Ishikawa (cell line): ENCODE results near the gene CGB3.

Source experiments
- CEBPB ChIP-seq: IDR thresholded peaks from 2 replicates; pipeline ENCODE4 v1.6.1; 2012
- CREB1 ChIP-seq: IDR thresholded peaks from 2 replicates; pipeline ENCODE4 v1.6.1; 2012; ENCODE audit warnings: low read depth
- EGR1 ChIP-seq: IDR thresholded peaks from 2 replicates; pipeline ENCODE4 v1.6.1; 2012
- EP300 ChIP-seq: IDR thresholded peaks from 2 replicates; pipeline ENCODE4 v1.6.1; 2012; ENCODE audit warnings: borderline replicate concordance
- FOXM1 ChIP-seq: IDR thresholded peaks from 2 replicates; pipeline ENCODE4 v1.6.1; 2012; ENCODE audit warnings: low read depth, borderline replicate concordance
- NFIC ChIP-seq: IDR thresholded peaks from 2 replicates; pipeline ENCODE4 v1.6.1; 2012
- RAD21 ChIP-seq: IDR thresholded peaks from 2 replicates; pipeline ENCODE4 v1.6.1; 2012; ENCODE audit warnings: low read depth
- TAF1 ChIP-seq: IDR thresholded peaks from 2 replicates; pipeline ENCODE4 v1.6.1; 2012; ENCODE audit warnings: low read depth, mild to moderate bottlenecking
- TCF12 ChIP-seq: IDR thresholded peaks from 2 replicates; pipeline ENCODE4 v1.6.1; 2012; ENCODE audit warnings: low read depth
- TEAD4 ChIP-seq: IDR thresholded peaks from 2 replicates; pipeline ENCODE4 v1.6.1; 2012
- YY1 ChIP-seq: IDR thresholded peaks from 2 replicates; pipeline ENCODE4 v1.6.1; 2012; ENCODE audit warnings: low read depth
- ZBTB7A ChIP-seq: IDR thresholded peaks from 2 replicates; pipeline ENCODE4 v1.6.1; 2012; ENCODE audit warnings: low read depth
- TF ChIP-seq, protein P1 (sequence below): IDR thresholded peaks from 2 replicates; pipeline ENCODE4 v1.6.1; 2012; ENCODE audit warnings: low read depth, mild to moderate bottlenecking
- TF ChIP-seq, protein P2 (sequence below): IDR thresholded peaks from 2 replicates; pipeline ENCODE4 v1.6.1; 2012
- TF ChIP-seq, protein P3 (sequence below): IDR thresholded peaks from 2 replicates; pipeline ENCODE4 v1.6.1; 2012

The CGB3 gene

DNA sequence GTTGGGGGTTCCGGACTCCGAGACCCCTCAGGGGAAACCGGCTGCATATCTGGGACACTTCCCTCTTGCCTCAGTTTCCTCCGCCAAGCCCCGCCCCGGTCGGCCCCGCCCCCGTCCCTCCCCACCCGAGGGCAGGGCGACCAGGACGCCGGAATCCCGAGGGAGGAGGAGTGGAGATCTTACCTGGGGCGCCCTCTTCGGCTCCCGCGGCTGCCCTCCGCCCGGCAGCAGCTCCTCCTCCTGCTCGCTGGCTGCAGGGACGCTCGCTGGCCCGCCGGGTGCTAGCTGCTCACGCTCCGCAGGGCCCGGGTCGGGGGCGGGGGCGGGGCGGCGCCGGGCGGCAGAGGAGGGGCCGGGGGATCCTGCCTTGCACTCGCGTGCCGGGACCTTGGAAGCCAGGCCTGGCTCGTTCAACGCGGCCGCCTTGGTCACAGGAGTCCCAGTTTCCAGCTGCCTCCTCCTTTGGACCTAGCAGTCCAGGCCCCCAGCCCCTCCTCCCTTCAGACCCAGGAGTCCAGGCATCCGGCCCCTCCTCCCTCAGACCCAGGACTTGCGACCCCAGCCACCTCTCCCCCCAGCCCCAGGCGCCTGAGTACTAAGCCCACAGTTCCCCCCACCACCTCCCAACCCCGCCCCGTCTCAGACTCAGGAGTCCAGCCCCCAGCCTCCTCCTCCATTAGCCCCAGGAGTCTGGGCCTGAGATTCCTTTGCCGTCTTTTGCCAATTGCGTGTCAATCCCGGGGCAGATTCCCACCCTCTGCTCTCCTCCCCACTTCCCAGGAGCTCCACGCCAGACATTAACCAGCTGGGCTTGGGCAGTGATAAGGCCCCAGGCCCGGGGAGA, 40.9 kb upstream of the CGB3 start, which contains the start of gene NTF4:
NTF4 (minus strand) TSS at position 51 of the 844 bp plus-strand sequence. CDS start 2,821 bp downstream, outside the sequence.
- no peak for TF ChIP-seq TEAD4
- TF ChIP-seq, protein P1, sequence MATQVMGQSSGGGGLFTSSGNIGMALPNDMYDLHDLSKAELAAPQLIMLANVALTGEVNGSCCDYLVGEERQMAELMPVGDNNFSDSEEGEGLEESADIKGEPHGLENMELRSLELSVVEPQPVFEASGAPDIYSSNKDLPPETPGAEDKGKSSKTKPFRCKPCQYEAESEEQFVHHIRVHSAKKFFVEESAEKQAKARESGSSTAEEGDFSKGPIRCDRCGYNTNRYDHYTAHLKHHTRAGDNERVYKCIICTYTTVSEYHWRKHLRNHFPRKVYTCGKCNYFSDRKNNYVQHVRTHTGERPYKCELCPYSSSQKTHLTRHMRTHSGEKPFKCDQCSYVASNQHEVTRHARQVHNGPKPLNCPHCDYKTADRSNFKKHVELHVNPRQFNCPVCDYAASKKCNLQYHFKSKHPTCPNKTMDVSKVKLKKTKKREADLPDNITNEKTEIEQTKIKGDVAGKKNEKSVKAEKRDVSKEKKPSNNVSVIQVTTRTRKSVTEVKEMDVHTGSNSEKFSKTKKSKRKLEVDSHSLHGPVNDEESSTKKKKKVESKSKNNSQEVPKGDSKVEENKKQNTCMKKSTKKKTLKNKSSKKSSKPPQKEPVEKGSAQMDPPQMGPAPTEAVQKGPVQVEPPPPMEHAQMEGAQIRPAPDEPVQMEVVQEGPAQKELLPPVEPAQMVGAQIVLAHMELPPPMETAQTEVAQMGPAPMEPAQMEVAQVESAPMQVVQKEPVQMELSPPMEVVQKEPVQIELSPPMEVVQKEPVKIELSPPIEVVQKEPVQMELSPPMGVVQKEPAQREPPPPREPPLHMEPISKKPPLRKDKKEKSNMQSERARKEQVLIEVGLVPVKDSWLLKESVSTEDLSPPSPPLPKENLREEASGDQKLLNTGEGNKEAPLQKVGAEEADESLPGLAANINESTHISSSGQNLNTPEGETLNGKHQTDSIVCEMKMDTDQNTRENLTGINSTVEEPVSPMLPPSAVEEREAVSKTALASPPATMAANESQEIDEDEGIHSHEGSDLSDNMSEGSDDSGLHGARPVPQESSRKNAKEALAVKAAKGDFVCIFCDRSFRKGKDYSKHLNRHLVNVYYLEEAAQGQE, result no peak
- TF ChIP-seq, protein P2, sequence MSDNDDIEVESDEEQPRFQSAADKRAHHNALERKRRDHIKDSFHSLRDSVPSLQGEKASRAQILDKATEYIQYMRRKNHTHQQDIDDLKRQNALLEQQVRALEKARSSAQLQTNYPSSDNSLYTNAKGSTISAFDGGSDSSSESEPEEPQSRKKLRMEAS, result 0 out of 2 replicates have a peak, but pooled peaks have one; percentile 17

DNA sequence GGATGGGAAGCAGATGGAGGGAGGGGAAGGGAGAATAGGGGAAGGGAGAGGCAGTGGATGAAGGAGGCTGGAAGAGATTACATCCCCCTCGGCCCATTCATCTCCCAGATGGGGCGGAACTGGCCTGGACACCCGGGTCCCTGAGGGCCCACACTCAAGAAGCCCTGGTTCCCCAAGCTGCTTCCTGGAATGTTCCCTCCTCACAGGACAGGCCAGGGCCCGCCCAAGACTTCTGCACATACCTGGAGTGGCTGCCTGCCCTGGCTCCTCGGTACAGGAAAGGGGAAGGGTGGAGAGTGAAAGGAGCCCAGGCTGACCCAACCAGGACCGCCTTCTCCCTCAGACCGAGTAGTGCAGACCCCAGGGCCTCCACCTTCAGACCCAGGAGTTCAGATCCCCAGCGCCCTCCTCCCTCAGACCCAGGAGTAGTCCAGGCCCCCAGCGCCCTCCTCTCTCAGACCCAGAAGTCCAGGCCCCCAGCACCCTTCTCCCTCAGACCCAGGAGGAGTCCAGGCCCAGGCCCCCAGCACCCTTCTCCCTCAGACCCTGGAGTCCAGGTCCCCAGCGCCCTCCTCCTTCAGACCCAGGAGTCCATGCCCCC, 40.0 kb upstream of the CGB3 start:
- TF ChIP-seq FOXM1 (no peak), CREB1 (no peak), NFIC (no peak)

DNA sequence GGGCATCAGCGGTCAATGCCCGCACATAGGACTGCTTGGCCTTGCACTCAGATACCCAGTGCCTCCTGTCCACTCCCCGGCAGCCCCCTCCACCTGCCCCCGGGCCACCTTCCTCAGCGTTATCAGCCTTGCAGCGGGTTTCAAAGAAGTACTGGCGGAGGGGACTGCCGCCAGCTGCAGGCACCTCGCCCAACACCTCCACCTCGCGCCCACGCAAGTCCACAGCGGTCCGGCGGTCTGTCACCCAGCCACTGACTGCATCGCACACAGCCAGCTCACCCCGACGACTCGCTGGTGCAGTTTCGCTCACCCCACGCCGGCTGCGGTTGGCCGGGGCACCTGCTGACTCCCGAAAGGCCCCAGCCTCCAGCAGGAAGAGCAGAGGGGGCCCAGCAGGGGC, 37.3 kb upstream of the CGB3 start:
- TF ChIP-seq NFIC (no peak), TAF1 (no peak), CEBPB (no peak), ZBTB7A (no peak), RAD21 (no peak)
- TF ChIP-seq, protein P3, sequence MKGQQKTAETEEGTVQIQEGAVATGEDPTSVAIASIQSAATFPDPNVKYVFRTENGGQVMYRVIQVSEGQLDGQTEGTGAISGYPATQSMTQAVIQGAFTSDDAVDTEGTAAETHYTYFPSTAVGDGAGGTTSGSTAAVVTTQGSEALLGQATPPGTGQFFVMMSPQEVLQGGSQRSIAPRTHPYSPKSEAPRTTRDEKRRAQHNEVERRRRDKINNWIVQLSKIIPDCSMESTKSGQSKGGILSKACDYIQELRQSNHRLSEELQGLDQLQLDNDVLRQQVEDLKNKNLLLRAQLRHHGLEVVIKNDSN, result no peak

DNA sequence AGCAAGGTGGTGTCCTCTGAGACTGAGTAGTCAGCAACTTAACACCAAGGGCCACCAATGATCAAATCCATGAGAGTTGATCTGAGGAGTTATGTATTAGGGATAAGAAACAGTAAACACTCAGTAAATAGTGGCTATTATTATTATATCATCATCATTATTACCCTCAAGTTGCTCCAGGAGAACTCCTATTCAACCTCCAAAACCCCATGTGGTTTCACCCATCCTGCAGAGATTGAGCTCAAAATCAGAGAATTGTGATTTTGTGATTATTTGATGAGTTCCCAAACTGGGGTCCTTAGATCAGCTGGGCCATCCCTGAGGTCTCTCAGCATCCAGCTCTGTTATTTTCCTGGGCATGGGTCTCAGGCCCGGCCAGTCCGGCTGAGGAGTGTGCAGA, 36.9 kb upstream of the CGB3 start:
- TF ChIP-seq YY1 (no peak), ZBTB7A (no peak), EP300 (no peak), NFIC (no peak), CREB1 (no peak), CEBPB (no peak), TAF1 (no peak)
- TF ChIP-seq, protein P2, result no peak

DNA sequence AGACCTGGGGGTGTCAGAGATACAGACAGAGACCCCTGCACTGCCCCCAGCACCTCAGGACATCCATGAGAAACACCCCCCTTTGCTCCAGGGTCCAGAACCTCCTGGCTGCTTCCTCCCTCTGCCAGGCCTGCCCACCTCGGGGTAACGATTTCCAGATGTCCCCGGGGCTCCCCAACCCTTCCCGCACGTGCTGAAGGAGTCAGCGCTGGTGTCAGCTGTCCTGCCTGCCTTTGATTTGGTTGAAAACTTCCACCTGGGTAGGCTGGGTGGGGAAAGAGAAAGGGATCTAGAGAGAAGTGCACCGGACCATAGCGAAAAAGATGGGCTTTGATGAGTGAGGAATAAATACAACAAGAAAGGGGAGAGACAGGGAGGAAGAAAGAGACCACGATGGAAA, 34.9 kb upstream of the CGB3 start:
- TF ChIP-seq EP300 (no peak), EGR1 (no peak), TEAD4 (no peak), FOXM1 (no peak), CEBPB (no peak), ZBTB7A (no peak), NFIC (no peak), YY1 (no peak), CREB1 (no peak)

DNA sequence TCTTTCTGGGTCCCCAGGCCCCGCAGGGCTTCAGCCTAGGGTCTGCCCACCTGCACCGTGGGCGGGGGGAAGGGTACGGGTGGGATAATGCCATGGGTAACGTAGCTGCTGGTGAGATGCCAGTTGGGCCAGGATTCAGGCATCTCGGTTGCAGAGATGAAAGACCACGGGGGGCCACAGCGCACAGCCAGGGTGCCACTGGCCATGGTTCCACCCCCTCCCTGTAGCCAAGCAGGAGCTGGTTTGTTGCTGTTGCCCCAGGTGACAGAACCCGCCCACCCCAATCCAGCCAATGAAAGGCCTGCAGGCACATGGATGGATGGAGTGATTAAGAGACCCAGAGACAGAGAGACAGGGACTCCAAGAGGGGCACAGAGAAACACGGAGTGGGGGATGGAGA, 34.4 kb upstream of the CGB3 start:
- TF ChIP-seq NFIC (no peak), TCF12 (no peak), CEBPB (no peak), TAF1 (no peak), RAD21 (no peak), ZBTB7A (no peak), YY1 (no peak), EP300 (no peak), CREB1 (no peak), TEAD4 (no peak), EGR1 (no peak), FOXM1 (no peak)
- TF ChIP-seq, protein P3, result no peak
- TF ChIP-seq, protein P1, result no peak
- TF ChIP-seq, protein P2, result no peak
